GM23248 (cell line): ENCODE results near the gene NR3C1. TPM values are rescaled to one million over a fixed set of nuclear protein-coding genes. Genes with fewer than 3 reads are reported as not detected.

Experiments used
- DNase-seq: peaks from one replicate; pipeline ENCODE4 v3.0.0-alpha.2; 2015
- H2AFZ ChIP-seq: fragments of 200-600 bp; sonication (generic); 2 replicates; pipeline ENCODE4 v1.6.1; 2016; ENCODE audit warnings: antibody characterized with exemption
- H3F3A ChIP-seq: fragments of 200-600 bp; sonication (generic); 2 replicates; pipeline ENCODE4 v1.6.1; 2016; ENCODE audit warnings: mild to moderate bottlenecking, antibody characterized with exemption, mixed run types; ENCODE audit not compliant: insufficient read depth
- H3K27ac ChIP-seq: fragments of 200-600 bp; sonication (generic); 2 replicates; pipeline ENCODE4 v1.5.1; 2016; ENCODE audit warnings: mild to moderate bottlenecking
- H3K27me3 ChIP-seq: fragments of 200-600 bp; sonication (generic); replicated peaks from 2 replicates; pipeline ENCODE4 v1.6.1; 2016; ENCODE audit warnings: mild to moderate bottlenecking; ENCODE audit not compliant: insufficient read depth
- H3K36me3 ChIP-seq: fragments of 200-600 bp; sonication (generic); 2 replicates; pipeline ENCODE4 v1.6.1; 2016; ENCODE audit warnings: low read depth, mild to moderate bottlenecking
- H3K4me1 ChIP-seq: fragments of 200-600 bp; sonication (generic); 2 replicates; pipeline ENCODE4 v1.6.1; 2016; ENCODE audit warnings: mild to moderate bottlenecking; ENCODE audit not compliant: insufficient read depth
- H3K4me2 ChIP-seq: fragments of 200-600 bp; sonication (generic); one replicate; pipeline ENCODE4 v1.6.1; 2016; ENCODE audit warnings: mild to moderate bottlenecking; ENCODE audit not compliant: unreplicated experiment
- H3K4me3 ChIP-seq: fragments of 200-600 bp; sonication (generic); 2 replicates; pipeline ENCODE4 v1.5.1; 2016; ENCODE audit warnings: mild to moderate bottlenecking
- H3K79me2 ChIP-seq: fragments of 200-600 bp; sonication (generic); 2 replicates; pipeline ENCODE4 v1.6.1; 2016; ENCODE audit warnings: mild to moderate bottlenecking; ENCODE audit not compliant: insufficient read depth
- H3K9ac ChIP-seq: fragments of 200-600 bp; sonication (generic); 2 replicates; pipeline ENCODE4 v1.6.1; 2016; ENCODE audit warnings: mild to moderate bottlenecking
- H3K9me2 ChIP-seq: fragments of 200-600 bp; sonication (generic); 2 replicates; pipeline ENCODE4 v1.6.1; 2016; ENCODE audit warnings: mixed run types, mild to moderate bottlenecking, moderate library complexity; ENCODE audit not compliant: insufficient read depth
- H3K9me3 ChIP-seq: fragments of 200-600 bp; sonication (generic); one replicate; pipeline ENCODE4 v1.6.1; 2017; ENCODE audit warnings: low read depth
- H4K20me1 ChIP-seq: fragments of 200-600 bp; sonication (generic); 2 replicates; pipeline ENCODE4 v1.6.0; 2016; ENCODE audit not compliant: insufficient read depth
- EZH2 ChIP-seq: fragments of 200-600 bp; sonication (generic); IDR thresholded peaks from 2 replicates; pipeline ENCODE4 v1.6.1; 2018; ENCODE audit warnings: antibody characterized with exemption, mild to moderate bottlenecking; ENCODE audit not compliant: insufficient read depth, poor library complexity, severe bottlenecking
- EZH2phosphoT487 ChIP-seq: fragments of 200-600 bp; sonication (generic); IDR thresholded peaks from 2 replicates; pipeline ENCODE4 v1.6.1; 2018; ENCODE audit warnings: antibody characterized with exemption, moderate library complexity, mild to moderate bottlenecking, low read depth; ENCODE audit not compliant: insufficient read depth
- WGBS, 2 experiments: methylation state at CpG; one replicate each; pipeline ENCODE4 v1.1.6; 2015 to 2017; ENCODE audit warnings: low lambda C conversion rate in 2 of 2, low coverage in 1 of 2; ENCODE audit errors: missing lambda C conversion rate in 2 of 2; 5-methylcytosine and 5-hydroxymethylcytosine counted together
- in situ Hi-C: fragments of 300-500 bp; cut with MboI; formaldehyde crosslinking; loops from 2 replicates; pipeline ENCODE4 v1.15.0; 2020
- polyA plus RNA-seq: library from polyadenylated mRNA; unstranded; fragments of >200 nt; fragmentation: Nextera tagmentation; extraction: Ambion mirVana; gene quantifications from 2 replicates; pipeline ENCODE4 v1.2.1, GENCODE V29; 2016
- total RNA-seq: library from RNA; depleted of rRNA; stranded (reverse); fragments of >200 nt; shearing (Covaris generic); gene quantifications from 2 replicates; pipeline ENCODE4 v1.2.3, GENCODE V29; 2014

NR3C1 gene
- total and polyA plus RNA-seq, 2 experiments from 2014 or later = 103 to 121 TPM

- H3K9me3 ChIP-seq = no peaks in the 10 kb centered on the region
- H3K4me3 ChIP-seq = no peak overlapping the region
- H3K79me2 ChIP-seq = no peaks in the 10 kb centered on the region
- in situ Hi-C loops = no loop called here
- no peaks in the 10 kb centered on the region for H3K36me3 ChIP-seq
- no peak overlapping the region for H3K4me2 ChIP-seq
- no peaks in the 10 kb centered on the region for H4K20me1 ChIP-seq
- no peaks in the 10 kb centered on the region for H3F3A ChIP-seq
- 0 out of 2 replicates have a peak, but pooled peaks cover 7% of the 10 kb centered on the region for H3K4me1 ChIP-seq
- no peak for TF ChIP-seq EZH2
- TF ChIP-seq EZH2phosphoT487 = no peak
- H3K9ac ChIP-seq = no peak overlapping the region
- 88% methylated on average over 7 of the region's 7 CpGs for WGBS, 2 experiments
- no peak overlapping the region for H3K27ac ChIP-seq
- H3K9me2 ChIP-seq = no peaks in the 10 kb centered on the region
- H3K27me3 ChIP-seq = no peaks in the 10 kb centered on the region
- no peak overlapping the region for H2AFZ ChIP-seq
- DNase-seq = no peak
Measured at GRCh38 chr5:143434261-143435209, 31.0 kb upstream of the NR3C1 start.

GRCh38 chr5:143433670-143434069 lies 30.2 kb upstream of the NR3C1 start:
- Histone ChIP-seq H3K9me3 (no peaks in the 10 kb centered on the region), H3K9ac (no peak overlapping the region), H3K4me2 (no peak overlapping the region), H2AFZ (no peak overlapping the region), H3K9me2 (no peaks in the 10 kb centered on the region), H3K4me3 (no peak overlapping the region), H4K20me1 (no peaks in the 10 kb centered on the region), H3F3A (no peaks in the 10 kb centered on the region), H3K36me3 (no peaks in the 10 kb centered on the region), H3K4me1 (0 out of 2 replicates have a peak, but pooled peaks cover 7% of the 10 kb centered on the region), H3K27ac (no peak overlapping the region), H3K79me2 (no peaks in the 10 kb centered on the region), H3K27me3 (no peaks in the 10 kb centered on the region)
- no peak for DNase-seq
- in situ Hi-C loops = no loop called here
- 100% methylated on average over 2 of the region's 2 CpGs for WGBS, 2 experiments
- no peak for TF ChIP-seq EZH2
- TF ChIP-seq EZH2phosphoT487 = no peak

- H3K27me3 ChIP-seq = no peaks in the 10 kb centered on the region
- TF ChIP-seq EZH2phosphoT487 = no peak
- H2AFZ ChIP-seq = no peak overlapping the region
- H3K36me3 ChIP-seq = no peaks in the 10 kb centered on the region
- DNase-seq = no peak
- no peaks in the 10 kb centered on the region for H4K20me1 ChIP-seq
- H3K79me2 ChIP-seq = no peaks in the 10 kb centered on the region
- H3K9ac ChIP-seq = no peak overlapping the region
- H3K9me3 ChIP-seq = no peaks in the 10 kb centered on the region
- no peak overlapping the region for H3K4me2 ChIP-seq
- H3K4me3 ChIP-seq = no peak overlapping the region
- H3K4me1 ChIP-seq = 0 out of 2 replicates have a peak, but pooled peaks cover 7% of the 10 kb centered on the region
- no peaks in the 10 kb centered on the region for H3F3A ChIP-seq
- in situ Hi-C loops = no loop called here
- 89 to 92% methylated on average over 7 of the region's 7 CpGs for WGBS, 2 experiments
- no peaks in the 10 kb centered on the region for H3K9me2 ChIP-seq
- H3K27ac ChIP-seq = no peak overlapping the region
Measured at GRCh38 chr5:143432658-143433239, 29.3 kb upstream of the NR3C1 start.

GRCh38 chr5:143431789-143432188 lies 28.3 kb upstream of the NR3C1 start:
- in situ Hi-C loops = no loop called here
- WGBS, 2 experiments = 92 to 93% methylated on average over 2 of the region's 2 CpGs

More at GRCh38 chr5:143431789-143432188, 28.3 kb upstream of the NR3C1 start:
- Histone ChIP-seq H3K27ac (no peak overlapping the region), H3K27me3 (no peaks in the 10 kb centered on the region), H3K9me2 (no peaks in the 10 kb centered on the region), H3K9me3 (no peaks in the 10 kb centered on the region), H3K4me3 (no peak overlapping the region), H2AFZ (no peak overlapping the region), H3K79me2 (no peaks in the 10 kb centered on the region), H3K9ac (no peak overlapping the region), H3K36me3 (no peaks in the 10 kb centered on the region), H3K4me2 (no peak overlapping the region), H3K4me1 (0 out of 2 replicates have a peak, but pooled peaks cover 3% of the 10 kb centered on the region), H4K20me1 (no peaks in the 10 kb centered on the region), H3F3A (no peaks in the 10 kb centered on the region)
- DNase-seq = no peak
- no peak for TF ChIP-seq EZH2
- TF ChIP-seq EZH2phosphoT487 = no peak
